HL-60 (cell line): Measurements from ENCODE around the gene HERPUD2.

Source experiments
- DNase-seq, 2 experiments: peaks; one replicate each; pipeline ENCODE4 v3.0.0-alpha.2; 2010 to 2020; ENCODE audit warnings: low read depth in 1 of 2, low spot score in 1 of 2
- H3K27ac ChIP-seq: fragments of 250-450 bp; sonication (Bioruptor Pico); replicated peaks from 2 replicates; pipeline ENCODE4 v1.5.1; 2020; ENCODE audit warnings: mild to moderate bottlenecking, moderate library complexity
- H3K27me3 ChIP-seq: fragments of 250-450 bp; sonication (Bioruptor Pico); 2 replicates; pipeline ENCODE4 v1.5.1; 2021; ENCODE audit warnings: mild to moderate bottlenecking, moderate library complexity; ENCODE audit not compliant: insufficient read depth, poor library complexity, severe bottlenecking
- H3K4me3 ChIP-seq: replicated peaks from 2 replicates; pipeline ENCODE4 v1.5.1; 2011; ENCODE audit warnings: mild to moderate bottlenecking, control low read depth, low read length; ENCODE audit not compliant: insufficient read depth
- GABPA ChIP-seq: IDR thresholded peaks from 2 replicates; pipeline ENCODE4 v1.6.1; 2012; ENCODE audit warnings: low read depth
- POLR2AphosphoS5 ChIP-seq: IDR thresholded peaks from 2 replicates; pipeline ENCODE4 v1.6.1; 2012; ENCODE audit warnings: low read depth
- SPI1 ChIP-seq: IDR thresholded peaks from 2 replicates; pipeline ENCODE4 v1.6.1; 2012; ENCODE audit warnings: low read depth, mild to moderate bottlenecking, borderline replicate concordance
- TF ChIP-seq, protein P1 (sequence below): IDR thresholded peaks from 2 replicates; pipeline ENCODE4 v1.6.1; 2012; ENCODE audit warnings: low read depth; ENCODE audit not compliant: insufficient replicate concordance
- TF ChIP-seq, protein P2 (sequence below): IDR thresholded peaks from one replicate; pipeline ENCODE4 v1.5.1; 2011; ENCODE audit warnings: low read length, control low read depth, inconsistent platforms; ENCODE audit not compliant: insufficient read depth

HERPUD2 gene

GRCh38 chr7:35704261-35704660, 9.3 kb upstream of the HERPUD2 start:
- TF ChIP-seq POLR2AphosphoS5 (no peak), SPI1 (no peak), GABPA (no peak)
- TF ChIP-seq, protein P1, sequence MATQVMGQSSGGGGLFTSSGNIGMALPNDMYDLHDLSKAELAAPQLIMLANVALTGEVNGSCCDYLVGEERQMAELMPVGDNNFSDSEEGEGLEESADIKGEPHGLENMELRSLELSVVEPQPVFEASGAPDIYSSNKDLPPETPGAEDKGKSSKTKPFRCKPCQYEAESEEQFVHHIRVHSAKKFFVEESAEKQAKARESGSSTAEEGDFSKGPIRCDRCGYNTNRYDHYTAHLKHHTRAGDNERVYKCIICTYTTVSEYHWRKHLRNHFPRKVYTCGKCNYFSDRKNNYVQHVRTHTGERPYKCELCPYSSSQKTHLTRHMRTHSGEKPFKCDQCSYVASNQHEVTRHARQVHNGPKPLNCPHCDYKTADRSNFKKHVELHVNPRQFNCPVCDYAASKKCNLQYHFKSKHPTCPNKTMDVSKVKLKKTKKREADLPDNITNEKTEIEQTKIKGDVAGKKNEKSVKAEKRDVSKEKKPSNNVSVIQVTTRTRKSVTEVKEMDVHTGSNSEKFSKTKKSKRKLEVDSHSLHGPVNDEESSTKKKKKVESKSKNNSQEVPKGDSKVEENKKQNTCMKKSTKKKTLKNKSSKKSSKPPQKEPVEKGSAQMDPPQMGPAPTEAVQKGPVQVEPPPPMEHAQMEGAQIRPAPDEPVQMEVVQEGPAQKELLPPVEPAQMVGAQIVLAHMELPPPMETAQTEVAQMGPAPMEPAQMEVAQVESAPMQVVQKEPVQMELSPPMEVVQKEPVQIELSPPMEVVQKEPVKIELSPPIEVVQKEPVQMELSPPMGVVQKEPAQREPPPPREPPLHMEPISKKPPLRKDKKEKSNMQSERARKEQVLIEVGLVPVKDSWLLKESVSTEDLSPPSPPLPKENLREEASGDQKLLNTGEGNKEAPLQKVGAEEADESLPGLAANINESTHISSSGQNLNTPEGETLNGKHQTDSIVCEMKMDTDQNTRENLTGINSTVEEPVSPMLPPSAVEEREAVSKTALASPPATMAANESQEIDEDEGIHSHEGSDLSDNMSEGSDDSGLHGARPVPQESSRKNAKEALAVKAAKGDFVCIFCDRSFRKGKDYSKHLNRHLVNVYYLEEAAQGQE, result no peak
- TF ChIP-seq, protein P2, sequence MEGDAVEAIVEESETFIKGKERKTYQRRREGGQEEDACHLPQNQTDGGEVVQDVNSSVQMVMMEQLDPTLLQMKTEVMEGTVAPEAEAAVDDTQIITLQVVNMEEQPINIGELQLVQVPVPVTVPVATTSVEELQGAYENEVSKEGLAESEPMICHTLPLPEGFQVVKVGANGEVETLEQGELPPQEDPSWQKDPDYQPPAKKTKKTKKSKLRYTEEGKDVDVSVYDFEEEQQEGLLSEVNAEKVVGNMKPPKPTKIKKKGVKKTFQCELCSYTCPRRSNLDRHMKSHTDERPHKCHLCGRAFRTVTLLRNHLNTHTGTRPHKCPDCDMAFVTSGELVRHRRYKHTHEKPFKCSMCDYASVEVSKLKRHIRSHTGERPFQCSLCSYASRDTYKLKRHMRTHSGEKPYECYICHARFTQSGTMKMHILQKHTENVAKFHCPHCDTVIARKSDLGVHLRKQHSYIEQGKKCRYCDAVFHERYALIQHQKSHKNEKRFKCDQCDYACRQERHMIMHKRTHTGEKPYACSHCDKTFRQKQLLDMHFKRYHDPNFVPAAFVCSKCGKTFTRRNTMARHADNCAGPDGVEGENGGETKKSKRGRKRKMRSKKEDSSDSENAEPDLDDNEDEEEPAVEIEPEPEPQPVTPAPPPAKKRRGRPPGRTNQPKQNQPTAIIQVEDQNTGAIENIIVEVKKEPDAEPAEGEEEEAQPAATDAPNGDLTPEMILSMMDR, result no peak
- DNase-seq, result no peak
- Histone ChIP-seq H3K27me3 (no peaks in the 10 kb centered on the region), H3K4me3 (no peak overlapping the region), H3K27ac (no peak overlapping the region)

- Histone ChIP-seq H3K4me3 (no peak overlapping the region), H3K27me3 (no peaks in the 10 kb centered on the region), H3K27ac (no peak overlapping the region)
- DNase-seq, result no peak
- TF ChIP-seq, protein P1, result no peak
- TF ChIP-seq GABPA (no peak), SPI1 (no peak), POLR2AphosphoS5 (no peak)
- TF ChIP-seq, protein P2, result no peak
Observed at GRCh38 chr7:35702541-35702940, 7.6 kb upstream of the HERPUD2 start.

DNA sequence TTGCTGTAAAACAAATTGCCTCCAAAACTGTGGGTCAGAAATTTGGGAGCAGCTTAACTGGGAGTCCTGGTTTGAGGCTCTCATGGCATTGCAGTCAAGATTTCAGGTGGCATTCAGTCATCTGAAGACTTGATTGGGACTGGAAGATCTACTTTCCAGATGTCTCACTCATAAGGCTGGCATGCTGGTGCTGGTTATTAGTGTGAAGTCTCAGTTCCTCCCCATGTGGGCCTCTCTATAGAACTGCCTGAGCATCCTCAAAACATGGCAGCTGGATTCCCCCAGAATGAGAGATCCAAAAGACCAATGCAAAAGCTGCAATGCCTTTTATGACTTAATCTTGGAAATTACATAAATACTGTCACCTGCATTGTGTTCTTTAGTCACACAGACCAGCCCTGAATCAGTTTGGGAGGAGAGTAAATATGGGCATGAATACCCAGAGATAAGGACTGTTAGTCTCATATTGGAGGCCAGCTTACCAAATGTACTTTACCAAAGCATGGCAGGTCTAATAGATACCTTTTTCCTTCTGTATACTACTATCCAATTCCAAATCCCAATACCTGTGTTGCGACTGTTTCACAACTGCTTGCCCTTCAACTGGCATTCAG, 6.5 kb upstream of the HERPUD2 start:
- H3K27me3 ChIP-seq, result no peaks in the 10 kb centered on the region
- no peak for DNase-seq
- no peak overlapping the region for H3K4me3 ChIP-seq
- TF ChIP-seq, protein P1, result no peak
- no peak for TF ChIP-seq GABPA
- TF ChIP-seq, protein P2, result no peak
- no peak for TF ChIP-seq SPI1
- TF ChIP-seq POLR2AphosphoS5, result no peak
- no peak overlapping the region for H3K27ac ChIP-seq
